Stimulated activated CD4-positive, alpha-beta T cell treated with anti-CD3 and anti-CD28 coated beads, Interleukin-4, amount 100 ng/mL, for 48 hours (primary cell): ENCODE results near the gene ATP5F1D.
"Not testable (repeated sequence)": the region's sequence is repeated elsewhere in the genome, so short reads cannot be mapped to it uniquely, and the experiment has no call there.

Experiments used
- DNase-seq, 2 donors: peaks; one replicate each; pipeline ENCODE4 v3.0.0-alpha.2; 2020; ENCODE audit warnings: low read depth in 2 of 2

Gene ATP5F1D

DNA sequence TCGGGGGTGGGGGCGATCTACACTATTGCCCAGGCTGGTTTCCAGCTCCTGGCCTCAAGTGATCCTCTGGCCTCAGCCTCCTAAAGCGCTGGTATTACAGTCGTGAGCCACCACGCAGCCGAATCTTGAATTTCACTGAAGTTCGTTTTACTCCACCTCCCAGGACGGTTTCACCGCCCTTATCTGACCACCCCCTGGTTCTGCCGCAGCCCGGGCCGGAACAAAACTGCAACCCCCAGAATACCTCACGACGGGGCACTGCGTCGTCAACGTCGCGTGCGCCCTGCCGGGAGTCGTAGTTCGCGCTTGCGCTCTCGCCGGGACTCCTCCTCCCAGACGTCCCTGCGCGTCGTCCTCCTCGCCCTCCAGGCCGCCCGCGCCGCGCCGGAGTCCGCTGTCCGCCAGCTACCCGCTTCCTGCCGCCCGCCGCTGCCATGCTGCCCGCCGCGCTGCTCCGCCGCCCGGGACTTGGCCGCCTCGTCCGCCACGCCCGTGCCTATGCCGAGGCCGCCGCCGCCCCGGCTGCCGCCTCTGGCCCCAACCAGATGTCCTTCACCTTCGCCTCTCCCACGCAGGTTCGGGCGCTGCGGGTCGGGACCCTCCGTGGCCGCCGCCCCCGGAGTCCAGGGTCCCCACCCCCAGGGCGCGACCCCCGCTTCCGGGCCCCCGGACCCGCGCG, at the start of gene ATP5F1D:
ATP5F1D (plus strand) TSS at position 335 of the 679 bp plus-strand sequence; CDS start at position 435, 100 bp downstream.
- peak; percentile 86 to 92 for DNase-seq

DNA sequence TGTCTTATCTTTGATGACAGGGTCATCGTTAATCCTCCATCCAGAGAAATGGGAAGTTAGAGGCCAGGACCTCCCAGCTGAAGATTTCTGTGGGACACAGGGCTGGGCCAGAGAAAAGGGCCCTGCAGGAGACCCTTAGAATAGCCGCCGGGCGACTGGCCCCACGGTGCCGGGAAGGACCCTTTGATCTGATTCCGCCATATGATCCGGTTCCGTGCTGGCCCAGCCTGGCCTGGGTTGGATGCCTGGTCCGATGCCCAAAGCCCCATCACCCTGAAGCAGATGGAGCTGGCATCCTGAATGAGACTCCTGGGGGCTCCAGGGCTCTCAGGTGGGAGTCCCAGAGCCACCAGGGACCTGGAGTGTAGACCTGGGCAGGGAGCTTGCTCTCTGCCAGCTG, 42.0 kb upstream of the ATP5F1D start:
- DNase-seq = no peak

DNA sequence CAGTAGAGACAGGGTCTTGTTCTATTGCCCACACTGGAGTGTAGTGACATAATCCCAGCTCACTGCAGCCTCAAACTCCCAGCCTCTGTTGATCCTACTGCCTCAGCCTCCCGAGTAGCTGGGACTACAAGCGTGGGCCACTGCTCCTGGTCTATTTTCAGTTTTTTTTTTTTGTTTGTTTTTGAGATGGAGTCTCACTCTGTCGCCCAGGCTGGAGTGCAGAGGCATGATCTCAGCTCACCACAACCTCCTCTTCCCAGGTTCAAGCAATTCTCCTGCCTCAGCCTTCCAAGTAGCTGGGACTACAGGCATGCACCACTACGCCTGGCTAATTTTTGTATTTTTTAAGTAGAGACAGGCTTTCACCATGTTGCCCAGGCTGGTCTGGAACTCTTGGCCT, 40.9 kb upstream of the ATP5F1D start:
- DNase-seq = not testable (repeated sequence)

DNA sequence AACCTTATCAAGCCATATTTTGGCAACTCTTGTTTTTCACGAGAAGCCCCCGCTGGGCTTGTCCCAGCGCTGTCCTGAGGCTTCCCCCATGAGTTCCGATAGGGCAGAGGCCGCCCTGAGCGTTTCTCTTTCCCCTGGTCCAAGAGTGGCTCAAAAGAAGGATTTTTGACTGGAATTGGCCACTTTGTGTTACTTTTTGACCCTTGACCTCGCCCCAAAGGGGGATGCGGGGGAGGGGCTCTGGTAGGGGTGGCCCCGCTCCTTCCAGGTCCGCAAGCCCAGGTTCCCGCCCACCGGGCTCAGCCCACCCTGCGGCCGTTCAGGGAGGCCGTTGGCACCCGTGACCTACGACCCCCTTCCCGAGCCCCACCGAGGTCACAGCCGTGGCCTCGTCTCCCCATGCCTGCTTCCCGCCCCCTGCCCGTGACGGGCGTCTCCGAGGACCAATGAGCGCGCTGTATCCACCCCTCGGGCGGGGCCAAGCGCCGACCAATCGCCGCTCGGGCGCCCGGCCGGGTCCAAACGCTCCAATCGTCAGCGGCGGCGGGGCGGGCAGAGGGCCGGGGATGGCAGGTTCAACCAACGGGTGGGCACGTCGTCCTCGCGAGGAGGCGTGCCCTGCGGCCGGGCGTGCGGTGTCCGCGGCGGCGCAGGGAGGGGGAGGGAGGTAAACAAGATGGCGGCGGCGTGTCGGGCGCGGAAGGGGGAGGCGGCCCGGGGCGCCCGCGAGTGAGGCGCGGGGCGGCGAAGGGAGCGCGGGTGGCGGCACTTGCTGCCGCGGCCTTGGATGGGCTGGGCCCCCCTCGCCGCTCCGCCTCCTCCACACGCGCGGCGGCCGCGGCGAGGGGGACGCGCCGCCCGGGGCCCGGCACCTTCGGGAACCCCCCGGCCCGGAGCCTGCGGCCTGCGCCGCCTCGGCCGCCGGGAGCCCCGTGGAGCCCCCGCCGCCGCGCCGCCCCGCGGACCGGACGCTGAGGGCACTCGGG, 36.1 kb upstream of the ATP5F1D start, which contains the start of gene STK11:
STK11 (plus strand) TSS at position 665 of the 986 bp plus-strand sequence. CDS start 1,136 bp downstream, outside the sequence.
- peak; percentile 99 for DNase-seq

DNA sequence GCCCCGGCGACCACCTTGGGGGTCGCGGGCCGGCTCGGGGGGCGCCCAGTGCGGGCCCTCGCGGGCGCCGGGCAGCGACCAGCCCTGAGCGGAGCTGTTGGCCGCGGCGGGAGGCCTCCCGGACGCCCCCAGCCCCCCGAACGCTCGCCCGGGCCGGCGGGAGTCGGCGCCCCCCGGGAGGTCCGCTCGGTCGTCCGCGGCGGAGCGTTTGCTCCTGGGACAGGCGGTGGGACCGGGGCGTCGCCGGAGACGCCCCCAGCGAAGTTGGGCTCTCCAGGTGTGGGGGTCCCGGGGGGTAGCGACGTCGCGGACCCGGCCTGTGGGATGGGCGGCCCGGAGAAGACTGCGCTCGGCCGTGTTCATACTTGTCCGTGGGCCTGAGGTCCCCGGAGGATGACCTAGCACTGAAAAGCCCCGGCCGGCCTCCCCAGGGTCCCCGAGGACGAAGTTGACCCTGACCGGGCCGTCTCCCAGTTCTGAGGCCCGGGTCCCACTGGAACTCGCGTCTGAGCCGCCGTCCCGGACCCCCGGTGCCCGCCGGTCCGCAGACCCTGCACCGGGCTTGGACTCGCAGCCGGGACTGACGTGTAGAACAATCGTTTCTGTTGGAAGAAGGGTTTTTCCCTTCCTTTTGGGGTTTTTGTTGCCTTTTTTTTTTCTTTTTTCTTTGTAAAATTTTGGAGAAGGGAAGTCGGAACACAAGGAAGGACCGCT, 35.2 kb upstream of the ATP5F1D start:
- no peak for DNase-seq

DNA sequence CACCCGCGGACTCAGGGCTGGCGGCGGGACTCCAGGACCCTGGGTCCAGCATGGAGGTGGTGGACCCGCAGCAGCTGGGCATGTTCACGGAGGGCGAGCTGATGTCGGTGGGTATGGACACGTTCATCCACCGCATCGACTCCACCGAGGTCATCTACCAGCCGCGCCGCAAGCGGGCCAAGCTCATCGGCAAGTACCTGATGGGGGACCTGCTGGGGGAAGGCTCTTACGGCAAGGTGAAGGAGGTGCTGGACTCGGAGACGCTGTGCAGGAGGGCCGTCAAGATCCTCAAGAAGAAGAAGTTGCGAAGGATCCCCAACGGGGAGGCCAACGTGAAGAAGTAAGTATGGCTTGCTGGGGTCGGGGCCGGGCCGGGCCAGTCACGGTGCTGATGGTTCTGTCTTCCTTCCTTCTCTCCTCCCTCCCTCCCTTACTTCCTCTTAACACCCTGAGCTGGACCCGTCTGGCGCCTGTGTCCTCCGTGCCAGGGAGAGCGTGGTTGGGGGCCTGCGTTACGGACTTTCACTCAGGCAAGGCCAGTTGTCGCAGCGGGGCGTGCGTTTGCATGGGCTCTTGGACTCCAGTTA, 34.6 kb upstream of the ATP5F1D start:
- DNase-seq = no peak

DNA sequence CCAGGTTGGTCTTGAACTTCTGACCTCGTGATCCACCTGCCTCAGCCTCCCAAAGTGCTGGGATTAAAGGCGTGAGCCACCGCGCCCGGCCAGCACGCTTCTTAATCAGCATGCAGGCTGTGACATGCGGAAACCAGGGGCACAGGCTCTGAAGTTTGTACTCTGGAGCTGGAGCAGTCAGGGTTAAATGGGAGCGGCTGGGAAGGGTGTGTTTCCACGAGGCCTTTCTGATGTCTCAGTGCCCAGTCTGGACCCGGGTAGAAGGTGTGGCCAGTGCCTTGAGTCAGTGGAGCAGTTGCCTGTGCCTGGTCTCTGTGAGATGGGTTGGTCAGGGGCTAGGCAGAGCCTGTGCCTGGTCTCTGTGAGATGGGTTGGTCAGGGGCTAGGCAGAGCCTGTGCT, 32.7 kb upstream of the ATP5F1D start:
- DNase-seq = not testable (repeated sequence)

DNA sequence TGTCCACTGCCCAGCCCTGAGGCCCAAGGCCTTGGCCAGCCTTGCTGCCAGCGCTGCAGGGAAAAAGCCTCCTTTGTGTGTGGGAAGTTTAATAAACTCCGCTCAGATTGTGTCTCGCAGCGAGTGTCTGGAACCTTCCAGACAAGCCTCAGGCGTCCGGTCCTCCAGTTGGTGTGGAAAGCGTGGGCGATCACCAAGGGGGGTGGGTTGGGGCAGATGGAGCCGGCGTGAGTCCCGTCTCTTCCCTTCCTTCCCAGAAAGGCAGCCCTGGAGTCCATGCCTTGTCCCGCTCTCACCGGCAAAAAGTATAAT, 31.4 kb upstream of the ATP5F1D start:
- DNase-seq = no peak

DNA sequence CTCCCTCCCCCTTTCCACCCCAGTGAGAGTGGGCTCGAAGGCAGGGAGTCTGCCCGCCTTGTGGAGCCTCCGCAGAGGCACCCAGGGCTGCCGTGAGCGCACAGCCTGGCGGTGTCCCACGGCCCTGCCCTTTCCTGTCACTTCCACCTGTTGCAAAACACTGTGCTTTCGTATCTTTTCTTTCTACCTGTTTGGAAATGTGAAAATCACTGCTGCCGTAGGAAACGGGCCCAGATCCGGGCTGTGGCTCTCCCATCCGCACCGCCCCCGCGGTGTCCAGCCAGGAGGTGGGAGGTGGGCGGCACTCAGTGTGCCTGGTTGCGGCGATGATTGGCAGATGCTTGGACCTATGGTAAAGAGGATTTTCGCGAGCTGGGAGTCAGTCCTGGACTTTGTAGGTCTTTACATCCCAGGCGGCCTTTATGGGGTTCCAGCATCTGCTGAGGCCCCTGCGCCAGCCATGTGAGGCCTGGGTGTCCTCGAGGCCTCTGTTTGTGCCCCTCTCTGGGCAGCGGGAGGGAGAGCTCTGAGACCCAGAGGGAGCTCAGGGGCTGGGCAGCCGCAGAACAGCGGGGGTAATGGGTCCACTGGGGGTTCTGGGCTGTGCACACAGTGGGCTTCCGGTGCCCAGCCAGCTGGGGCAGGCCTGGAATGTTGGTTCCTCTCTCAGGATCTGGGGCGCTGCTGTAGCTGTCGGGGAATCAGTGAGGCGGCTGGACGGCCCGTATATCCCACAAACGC, 29.9 kb upstream of the ATP5F1D start:
- no peak for DNase-seq

DNA sequence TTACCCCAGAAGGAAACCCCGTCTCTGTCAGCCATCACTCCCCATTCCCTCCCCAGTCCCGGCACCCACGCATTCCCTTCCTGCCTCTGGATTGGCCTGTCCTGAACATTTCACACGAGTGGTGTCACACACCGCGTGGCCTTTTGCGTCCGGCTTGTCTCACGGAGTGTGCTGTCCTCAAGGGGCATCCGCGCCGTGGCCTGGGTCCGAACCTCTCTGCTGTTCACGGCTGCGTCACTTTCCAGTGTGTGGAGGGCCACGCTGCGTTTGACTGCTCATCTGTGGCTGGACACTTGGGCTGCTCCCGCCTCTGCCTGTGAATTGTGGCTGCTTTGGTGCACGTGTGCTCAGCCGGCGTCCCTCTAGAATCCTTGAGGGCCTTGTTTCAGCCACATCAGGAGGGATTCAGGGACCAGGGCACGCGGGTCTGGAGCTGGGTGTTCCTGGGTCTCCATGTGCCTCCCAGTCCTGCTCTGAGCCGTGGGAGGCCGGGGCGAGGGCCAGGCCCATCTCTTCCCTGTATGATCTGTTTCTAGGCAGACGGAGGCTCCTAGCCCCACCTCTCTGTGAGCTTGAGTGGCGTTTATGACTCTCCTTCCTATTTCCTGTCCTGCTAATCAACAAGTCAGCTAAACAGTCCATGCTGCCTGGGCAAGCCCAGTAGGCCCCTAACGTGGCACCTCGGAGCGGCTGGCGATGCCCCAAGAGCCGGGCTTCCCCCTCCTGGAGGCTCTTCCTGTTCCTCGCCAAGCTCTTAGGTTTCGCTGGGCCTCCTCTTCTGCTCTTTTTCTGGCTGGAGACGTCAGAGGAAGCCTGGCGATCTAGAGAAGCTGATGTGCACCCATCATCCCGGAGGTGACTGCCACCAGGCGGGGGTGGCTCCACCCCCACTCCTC, 27.9 kb upstream of the ATP5F1D start:
- peak in 1 of 2 donors; percentile 32 for DNase-seq

DNA sequence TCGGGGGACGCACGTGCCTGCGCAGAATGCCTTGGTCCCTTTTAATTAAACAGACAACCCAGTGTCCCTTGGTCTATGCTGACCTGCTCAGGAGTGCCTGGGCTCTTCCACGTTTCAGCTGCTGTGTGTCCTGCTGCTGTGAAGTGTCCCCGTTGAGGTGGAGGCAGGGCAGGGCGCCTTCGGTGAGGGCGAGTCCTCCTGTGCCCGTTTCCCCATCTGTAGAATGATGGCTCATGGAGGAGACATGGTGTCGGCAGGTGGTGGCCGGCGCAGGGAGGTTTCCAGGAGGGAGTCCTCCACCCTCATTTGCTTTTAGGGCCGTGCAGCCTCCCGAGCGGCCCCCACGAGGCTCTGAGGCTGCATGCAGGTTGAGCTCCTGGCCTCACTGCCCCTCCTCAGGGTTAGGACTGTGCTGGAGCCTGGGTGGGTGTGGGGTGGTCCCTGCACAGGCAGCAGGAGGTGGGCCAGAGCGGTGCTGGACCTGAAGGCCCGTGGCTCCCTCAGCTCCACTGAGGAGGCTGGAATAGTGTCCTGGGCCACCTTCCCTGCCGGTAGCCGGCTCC, 27.2 kb upstream of the ATP5F1D start:
- no peak for DNase-seq

DNA sequence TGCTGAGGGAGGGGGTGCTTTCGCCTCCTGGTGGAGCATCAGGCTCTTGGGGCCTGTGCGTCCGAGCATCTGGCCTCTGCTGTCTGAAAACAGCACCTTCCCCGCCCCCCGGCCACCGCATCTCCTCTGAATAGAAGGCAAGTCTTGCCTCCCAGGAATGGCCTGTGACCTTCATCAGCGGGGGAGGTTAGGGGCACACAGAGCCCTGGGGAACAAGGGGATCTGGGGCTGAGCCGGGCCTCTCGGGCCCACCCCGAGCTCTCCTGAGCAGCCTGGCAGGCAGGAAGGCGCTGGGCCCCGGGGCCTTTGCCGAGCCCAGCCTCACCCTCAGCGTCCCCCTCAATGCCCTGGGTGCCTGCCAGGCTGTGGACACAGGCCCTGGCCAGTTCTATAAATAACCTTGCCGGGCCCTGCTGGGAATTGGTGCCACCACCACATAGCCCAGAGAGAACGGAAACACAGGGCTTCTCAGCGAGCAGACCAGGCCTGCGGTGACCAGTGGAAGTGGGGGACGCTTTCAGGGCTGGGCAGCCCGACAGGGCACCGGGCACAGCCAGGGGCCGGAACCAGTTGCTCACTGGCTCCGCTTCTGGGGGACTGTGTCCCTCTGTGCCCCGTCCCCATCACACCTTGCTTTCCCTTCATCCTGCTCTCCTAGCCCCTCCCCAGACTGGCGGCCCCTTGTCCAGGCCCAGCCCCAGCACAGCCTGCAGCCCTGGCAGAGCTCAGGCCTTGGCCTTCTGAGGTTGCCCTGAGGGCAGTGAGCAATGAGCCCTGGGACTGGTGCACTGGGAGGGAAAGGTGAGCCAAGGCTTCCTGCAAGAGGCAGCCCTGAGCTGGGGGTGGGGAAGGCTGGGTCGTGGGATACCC, 26.5 kb upstream of the ATP5F1D start:
- no peak for DNase-seq

DNA sequence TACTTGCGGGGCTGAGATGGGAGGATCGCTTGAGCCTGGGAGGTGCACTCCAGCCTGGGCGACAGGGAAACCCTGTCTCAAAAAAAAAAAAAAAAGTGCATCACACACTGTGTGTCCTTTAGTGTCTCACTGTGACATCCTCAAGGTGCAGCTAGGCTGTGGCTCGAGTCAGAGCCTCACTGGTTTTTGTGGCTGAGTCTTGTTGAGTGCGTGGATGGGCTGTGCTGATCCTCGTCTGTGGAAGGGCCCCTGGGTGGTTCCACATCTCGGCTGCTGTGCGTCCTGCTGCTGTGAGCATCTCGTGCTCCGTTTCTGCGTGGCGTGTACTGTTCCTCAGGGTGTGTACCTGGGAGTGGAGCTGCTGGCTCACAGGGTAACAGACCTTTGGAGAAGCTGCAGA, 24.8 kb upstream of the ATP5F1D start:
- DNase-seq = no peak

DNA sequence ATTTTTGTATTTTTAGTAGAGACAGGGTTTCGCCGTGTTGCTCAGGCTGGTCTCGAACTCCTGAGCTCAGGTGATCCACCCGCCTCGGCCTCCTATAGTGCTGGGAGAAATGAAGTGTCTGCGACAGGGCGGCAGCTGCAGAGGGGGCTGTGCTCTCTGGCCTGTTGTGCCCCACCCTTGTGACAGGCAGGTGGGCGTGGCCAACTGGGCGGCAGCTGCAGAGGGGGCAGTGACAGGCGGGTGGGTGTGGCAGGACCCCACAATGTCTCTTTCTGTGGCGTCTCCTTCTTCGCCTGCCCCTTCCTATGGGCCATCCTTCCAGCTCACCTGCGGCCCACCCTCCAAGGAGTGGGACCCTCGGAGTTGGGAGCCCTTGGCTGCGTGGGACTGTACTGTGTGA, 24.2 kb upstream of the ATP5F1D start:
- no peak for DNase-seq

DNA sequence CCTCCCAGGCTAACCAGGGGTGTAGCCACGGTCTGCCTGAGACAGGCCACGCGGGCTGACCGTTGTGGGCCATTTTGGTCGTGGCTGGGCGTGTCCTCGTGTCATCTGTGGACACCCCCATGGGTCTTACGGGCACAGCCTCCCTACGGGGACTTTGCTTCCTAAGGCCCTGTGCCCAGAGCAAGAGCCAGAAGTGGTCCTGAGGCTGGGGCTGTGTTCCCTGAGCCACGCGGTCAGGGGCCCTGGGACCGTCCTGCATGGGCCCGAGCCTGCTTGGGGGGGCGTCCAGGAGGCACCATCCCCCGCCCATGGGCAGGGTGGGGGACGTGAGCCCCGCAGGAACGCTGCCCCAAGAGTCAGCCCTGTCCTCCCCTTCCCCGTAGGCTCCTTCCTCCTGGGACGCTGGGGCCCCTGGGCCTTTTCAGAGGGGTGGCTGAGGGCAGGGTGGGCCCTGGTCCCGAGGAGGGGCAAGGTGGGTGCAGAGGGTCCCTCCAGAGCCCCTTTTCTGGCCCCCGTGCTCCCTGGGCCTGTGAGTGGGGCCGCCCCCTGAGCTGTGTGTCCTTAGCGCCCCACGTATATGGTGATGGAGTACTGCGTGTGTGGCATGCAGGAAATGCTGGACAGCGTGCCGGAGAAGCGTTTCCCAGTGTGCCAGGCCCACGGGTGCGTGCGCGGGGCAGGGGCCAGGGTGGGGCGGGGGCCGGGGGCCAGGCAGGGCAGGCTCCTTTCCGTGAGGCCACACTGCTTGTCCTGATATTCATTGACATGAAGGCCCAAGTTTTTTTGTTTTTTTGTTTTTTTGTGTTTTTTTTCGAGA, 22.6 kb upstream of the ATP5F1D start:
- DNase-seq = no peak

DNA sequence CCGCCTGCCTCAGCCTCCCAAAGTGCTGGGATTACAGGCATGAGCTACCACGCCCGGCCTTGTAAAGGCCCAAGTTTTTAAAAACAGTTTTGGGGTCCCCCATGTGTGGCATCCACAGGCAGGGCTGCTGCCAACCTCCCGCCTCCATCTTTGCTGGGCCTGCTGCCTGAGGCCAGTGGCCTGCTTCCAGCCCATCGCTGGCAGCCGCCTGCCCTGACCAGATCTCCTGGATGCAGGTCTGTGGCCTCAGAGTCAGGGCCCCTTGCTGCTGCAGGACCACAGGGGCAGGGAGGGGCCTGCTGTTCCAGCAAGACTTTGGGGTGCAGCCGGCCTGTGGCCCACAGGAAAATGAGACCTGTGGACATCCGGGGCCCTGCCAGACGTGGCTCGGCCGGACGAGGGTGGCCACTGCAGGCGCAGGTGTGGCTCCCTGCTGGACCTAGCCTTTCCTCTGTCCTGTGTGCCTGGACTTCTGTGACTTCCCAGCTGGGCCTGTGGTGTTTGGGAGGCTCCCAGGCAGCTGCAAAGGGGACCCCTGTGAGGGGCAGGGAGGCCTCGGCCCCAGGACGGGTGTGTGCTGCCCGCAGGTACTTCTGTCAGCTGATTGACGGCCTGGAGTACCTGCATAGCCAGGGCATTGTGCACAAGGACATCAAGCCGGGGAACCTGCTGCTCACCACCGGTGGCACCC, 21.6 kb upstream of the ATP5F1D start:
- DNase-seq = no peak

DNA sequence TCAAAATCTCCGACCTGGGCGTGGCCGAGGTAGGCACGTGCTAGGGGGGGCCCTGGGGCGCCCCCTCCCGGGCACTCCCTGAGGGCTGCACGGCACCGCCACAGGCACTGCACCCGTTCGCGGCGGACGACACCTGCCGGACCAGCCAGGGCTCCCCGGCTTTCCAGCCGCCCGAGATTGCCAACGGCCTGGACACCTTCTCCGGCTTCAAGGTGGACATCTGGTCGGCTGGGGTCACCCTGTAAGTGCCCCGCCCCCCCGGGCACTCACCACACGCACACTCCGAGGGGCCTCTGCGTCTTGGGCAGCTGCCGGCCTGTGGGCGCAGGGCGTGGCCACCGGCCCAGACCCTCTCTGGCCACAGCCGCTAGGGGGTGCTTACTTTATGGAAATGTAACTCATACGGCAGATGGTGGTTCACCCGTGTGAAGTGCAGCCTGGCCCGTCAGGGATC, 21.0 kb upstream of the ATP5F1D start:
- no peak for DNase-seq
